Measurements from ENCODE around the gene MPLKIP.

- TF ChIP-seq CTCF (conservative IDR thresholded peaks at IDR 0.05; ENCODE audit: low read depth, low read length) (no peak), EZH2 (IDR thresholded peaks at IDR 0.05; ENCODE audit: borderline replicate concordance, low read depth, low read length, poor library complexity, severe bottlenecking) (no peak)
Measured at GRCh38 chr7:40102897-40103296, 31.5 kb downstream of the MPLKIP start.

All from A673 (cell line).